Hepatocyte (in vitro differentiated cells): ENCODE measurements around the gene TMEM74B. TPM values are rescaled to one million over a fixed set of nuclear protein-coding genes. Genes with fewer than 3 reads are reported as not detected.

Experiments used
- DNase-seq: peaks from one replicate; pipeline ENCODE4 v3.0.0-alpha.2; 2016; ENCODE audit warnings: low spot score
- H2AFZ ChIP-seq: fragments of 200-600 bp; sonication (generic); 2 replicates; pipeline ENCODE4 v1.6.0; 2016; ENCODE audit warnings: antibody characterized with exemption, mild to moderate bottlenecking
- H3K27ac ChIP-seq: fragments of 200-600 bp; sonication (generic); 2 replicates; pipeline ENCODE4 v1.5.1; 2016; ENCODE audit warnings: mild to moderate bottlenecking
- H3K27me3 ChIP-seq: fragments of 200-600 bp; sonication (generic); 2 replicates; pipeline ENCODE4 v1.6.1; 2016
- H3K36me3 ChIP-seq: fragments of 200-600 bp; sonication (generic); replicated peaks from 2 replicates; pipeline ENCODE4 v1.5.1; 2016; ENCODE audit warnings: low read depth; ENCODE audit not compliant: insufficient read depth
- H3K4me1 ChIP-seq: fragments of 200-600 bp; sonication (generic); 2 replicates; pipeline ENCODE4 v1.5.1; 2016; ENCODE audit warnings: mild to moderate bottlenecking, moderate library complexity; ENCODE audit not compliant: insufficient read depth
- H3K4me2 ChIP-seq: fragments of 200-600 bp; sonication (generic); 2 replicates; pipeline ENCODE4 v1.6.0; 2016
- H3K4me3 ChIP-seq: fragments of 200-600 bp; sonication (generic); 2 replicates; pipeline ENCODE4 v1.5.1; 2016; ENCODE audit warnings: mild to moderate bottlenecking
- H3K79me2 ChIP-seq: fragments of 200-600 bp; sonication (generic); 2 replicates; pipeline ENCODE4 v1.6.0; 2017; ENCODE audit warnings: mild to moderate bottlenecking
- H3K9me2 ChIP-seq: fragments of 200-600 bp; sonication (generic); replicated peaks from 2 replicates; pipeline ENCODE4 v1.6.0; 2017; ENCODE audit warnings: mild to moderate bottlenecking; ENCODE audit not compliant: insufficient read depth
- H3K9me3 ChIP-seq: fragments of 200-600 bp; sonication (generic); 2 replicates; pipeline ENCODE4 v1.5.1; 2016; ENCODE audit warnings: low read depth, mild to moderate bottlenecking
- H4K20me1 ChIP-seq: fragments of 200-600 bp; sonication (generic); 2 replicates; pipeline ENCODE4 v1.6.0; 2016; ENCODE audit warnings: mild to moderate bottlenecking; ENCODE audit not compliant: insufficient read depth, poor library complexity, severe bottlenecking
- CTCF ChIP-seq: fragments of 200-600 bp; sonication (generic); IDR thresholded peaks from 2 replicates; pipeline ENCODE4 v1.5.1; 2016; ENCODE audit warnings: antibody characterized with exemption, mild to moderate bottlenecking; ENCODE audit not compliant: poor library complexity
- EZH2 ChIP-seq: fragments of 200-600 bp; sonication (generic); IDR thresholded peaks from 2 replicates; pipeline ENCODE4 v1.6.1; 2016; ENCODE audit warnings: antibody characterized with exemption, mild to moderate bottlenecking, borderline replicate concordance
- EZH2phosphoT487 ChIP-seq: fragments of 200-600 bp; sonication (generic); IDR thresholded peaks from one replicate; pipeline ENCODE4 v1.6.1; 2018; ENCODE audit warnings: antibody characterized with exemption, mild to moderate bottlenecking, low read depth, moderate library complexity; ENCODE audit not compliant: unreplicated experiment, severe bottlenecking
- WGBS: methylation state at CpG from one replicate; pipeline ENCODE4 v1.1.6; 2016; ENCODE audit warnings: low lambda C conversion rate; ENCODE audit errors: missing lambda C conversion rate; 5-methylcytosine and 5-hydroxymethylcytosine counted together
- polyA plus RNA-seq: library from polyadenylated mRNA; unstranded; fragments of >200 nt; fragmentation: Nextera tagmentation; extraction: Ambion mirVana; gene quantifications from 2 replicates; pipeline ENCODE4 v1.2.1, GENCODE V29; 2016
- total RNA-seq: library from RNA; depleted of rRNA; stranded (reverse); fragments of >200 nt; gene quantifications from 2 replicates; pipeline ENCODE4 v1.2.3, GENCODE V29; 2014

Gene TMEM74B
- total and polyA plus RNA-seq, 2 experiments from 2014 or later, result 5.2 to 5.5 TPM

GRCh38 chr20:1163653-1164052 is 21.1 kb downstream of the TMEM74B start:
- Histone ChIP-seq H3K9me3 (no peaks in the 10 kb centered on the region), H2AFZ (no peak overlapping the region), H3K79me2 (no peaks in the 10 kb centered on the region), H3K4me2 (no peak overlapping the region), H3K27ac (no peak overlapping the region), H3K9me2 (no peaks in the 10 kb centered on the region), H3K4me3 (no peak overlapping the region), H4K20me1 (peaks cover 3% of the 10 kb centered on the region), H3K27me3 (no peaks in the 10 kb centered on the region), H3K36me3 (no peaks in the 10 kb centered on the region), H3K4me1 (no peaks in the 10 kb centered on the region)
- TF ChIP-seq EZH2phosphoT487 (no peak), CTCF (no peak), EZH2 (no peak)
- no peak for DNase-seq
- WGBS, result 83% methylated on average over 2 of the region's 2 CpGs

- H3K9me3 ChIP-seq, result no peaks in the 10 kb centered on the region
- H3K4me3 ChIP-seq, result no peak overlapping the region
- no peaks in the 10 kb centered on the region for H3K9me2 ChIP-seq
- no peak overlapping the region for H3K27ac ChIP-seq
- TF ChIP-seq CTCF (no peak), EZH2 (no peak), EZH2phosphoT487 (no peak)
- H3K27me3 ChIP-seq, result no peaks in the 10 kb centered on the region
- no peaks in the 10 kb centered on the region for H3K4me1 ChIP-seq
- no peaks in the 10 kb centered on the region for H3K36me3 ChIP-seq
- no peak overlapping the region for H2AFZ ChIP-seq
- 98% methylated on average over 6 of the region's 6 CpGs for WGBS
- no peaks in the 10 kb centered on the region for H3K79me2 ChIP-seq
- no peak overlapping the region for H3K4me2 ChIP-seq
- no peak for DNase-seq
- H4K20me1 ChIP-seq, result peaks cover 3% of the 10 kb centered on the region
Observed at GRCh38 chr20:1163105-1163504, 21.7 kb downstream of the TMEM74B start.

- no peaks in the 10 kb centered on the region for H3K4me1 ChIP-seq
- no peak overlapping the region for H3K4me3 ChIP-seq
- H3K36me3 ChIP-seq, result no peaks in the 10 kb centered on the region
- no peaks in the 10 kb centered on the region for H3K27me3 ChIP-seq
- DNase-seq, result no peak
- H3K9me2 ChIP-seq, result no peaks in the 10 kb centered on the region
- H3K9me3 ChIP-seq, result no peaks in the 10 kb centered on the region
- H3K79me2 ChIP-seq, result no peaks in the 10 kb centered on the region
- no peak overlapping the region for H3K27ac ChIP-seq
- H2AFZ ChIP-seq, result no peak overlapping the region
- 100% methylated on average over 12 of the region's 12 CpGs for WGBS
- H4K20me1 ChIP-seq, result peaks cover 3% of the 10 kb centered on the region
- H3K4me2 ChIP-seq, result no peak overlapping the region
- TF ChIP-seq EZH2phosphoT487 (no peak), CTCF (no peak), EZH2 (no peak)
Observed at GRCh38 chr20:1160991-1161390, 23.8 kb downstream of the TMEM74B start.

GRCh38 chr20:1160496-1160895 is 24.3 kb downstream of the TMEM74B start:
- TF ChIP-seq CTCF, result no peak
- no peak for TF ChIP-seq EZH2phosphoT487
- TF ChIP-seq EZH2, result no peak
- H3K9me2 ChIP-seq, result no peaks in the 10 kb centered on the region
- no peak overlapping the region for H2AFZ ChIP-seq
- no peaks in the 10 kb centered on the region for H3K9me3 ChIP-seq
- no peak overlapping the region for H3K4me3 ChIP-seq
- H3K36me3 ChIP-seq, result peaks cover 4% of the 10 kb centered on the region
- peaks cover 3% of the 10 kb centered on the region for H4K20me1 ChIP-seq
- no peaks in the 10 kb centered on the region for H3K4me1 ChIP-seq
- no peaks in the 10 kb centered on the region for H3K79me2 ChIP-seq
- no peak overlapping the region for H3K4me2 ChIP-seq
- no peak for DNase-seq
- no peak overlapping the region for H3K27ac ChIP-seq
- no peaks in the 10 kb centered on the region for H3K27me3 ChIP-seq
- WGBS, result 96% methylated on average over 10 of the region's 10 CpGs
